Bronchial epithelial cell (primary cell): ENCODE measurements around the gene PDE6A. TPM values are rescaled to one million over a fixed set of nuclear protein-coding genes. Genes with fewer than 3 reads are reported as not detected.

ENCODE experiments used
- DNase-seq: peaks from one replicate; pipeline ENCODE4 v3.0.0-alpha.2; 2010; ENCODE audit warnings: low read depth
- FAIRE-seq: peaks from 2 replicates; lab custom pipeline; 2011; peaks lifted over from hg19 to GRCh38; lab: Jason Lieb, UNC
- H3K27me3 ChIP-seq: 2 replicates; pipeline ENCODE4 v1.5.1; 2011; ENCODE audit warnings: low read length; ENCODE audit not compliant: control insufficient read depth, insufficient read depth
- H3K36me3 ChIP-seq: 2 replicates; pipeline ENCODE4 v1.5.1; 2011; ENCODE audit warnings: low read length; ENCODE audit not compliant: control insufficient read depth, insufficient read depth
- H3K4me3 ChIP-seq: 2 replicates; pipeline ENCODE4 v1.5.1; 2011; ENCODE audit warnings: mild to moderate bottlenecking, low read depth, low read length, control low read depth
- CTCF ChIP-seq: IDR thresholded peaks from 2 replicates; pipeline ENCODE4 v1.5.1; 2011; ENCODE audit warnings: mild to moderate bottlenecking, moderate library complexity, low read length, control low read depth, inconsistent platforms; ENCODE audit not compliant: insufficient read depth, severe bottlenecking
- total RNA-seq: library from RNA; depleted of rRNA; stranded (reverse); fragments of >200 nt; gene quantifications from 2 replicates; pipeline ENCODE4 v1.2.1, GENCODE V29; 2014

Gene PDE6A
- not detected in 2 replicates for total RNA-seq

GRCh38 chr5:149944666-149945065 is at the start of gene PDE6A:
Gene PDE6A (minus strand): TSS chr5:149944793. CDS start chr5:149944673, 120 bp downstream.
- FAIRE-seq = no peak
- no peak for DNase-seq
- TF ChIP-seq CTCF = no peak
- H3K4me3 ChIP-seq = no peak within 1 kb of the TSS
- H3K27me3 ChIP-seq = no peaks in the 10 kb centered on the region
- no peaks in the 10 kb centered on the region for H3K36me3 ChIP-seq

GRCh38 chr5:149993471-149993870 is 48.9 kb upstream of the PDE6A start:
- Histone ChIP-seq H3K36me3 (peaks cover 4% of the 10 kb centered on the region), H3K4me3 (no peak overlapping the region), H3K27me3 (no peaks in the 10 kb centered on the region)
- no peak for FAIRE-seq
- no peak for TF ChIP-seq CTCF
- DNase-seq = no peak

- H3K27me3 ChIP-seq = no peaks in the 10 kb centered on the region
- peak; percentile 80 for TF ChIP-seq CTCF
- H3K36me3 ChIP-seq = peaks cover 4% of the 10 kb centered on the region
- DNase-seq = peak; percentile 71
- no peak overlapping the region for H3K4me3 ChIP-seq
- FAIRE-seq = no peak
Observed at GRCh38 chr5:149990518-149991376, 46.2 kb upstream of the PDE6A start.

- no peak for TF ChIP-seq CTCF
- no peak for DNase-seq
Observed at GRCh38 chr5:149988126-149988525, 43.5 kb upstream of the PDE6A start.

GRCh38 chr5:149982505-149982904 is 37.9 kb upstream of the PDE6A start:
- no peaks in the 10 kb centered on the region for H3K27me3 ChIP-seq
- no peak overlapping the region for H3K4me3 ChIP-seq
- FAIRE-seq (no peak), DNase-seq (no peak)
- TF ChIP-seq CTCF = no peak
- H3K36me3 ChIP-seq = peaks cover 1% of the 10 kb centered on the region

More at GRCh38 chr5:149988126-149988525, 43.5 kb upstream of the PDE6A start:
- no peak for FAIRE-seq
- H3K27me3 ChIP-seq = no peaks in the 10 kb centered on the region
- H3K36me3 ChIP-seq = no peaks in the 10 kb centered on the region
- no peak overlapping the region for H3K4me3 ChIP-seq

- FAIRE-seq (no peak), DNase-seq (no peak)
- no peak overlapping the region for H3K4me3 ChIP-seq
- no peaks in the 10 kb centered on the region for H3K27me3 ChIP-seq
- peaks cover 1% of the 10 kb centered on the region for H3K36me3 ChIP-seq
- no peak for TF ChIP-seq CTCF
Observed at GRCh38 chr5:149981206-149981605, 36.6 kb upstream of the PDE6A start.
